GM12892 (cell line): ENCODE measurements around the gene PRR16.

Experiments
- POLR2A ChIP-seq: IDR thresholded peaks from 2 replicates; pipeline ENCODE4 v1.6.1; 2011; ENCODE audit warnings: low read depth, low read length, control low read depth
- POLR2AphosphoS5 ChIP-seq: IDR thresholded peaks from 2 replicates; pipeline ENCODE4 v1.6.1; 2011; ENCODE audit warnings: low read depth, low read length, control low read depth
- TAF1 ChIP-seq: IDR thresholded peaks from 2 replicates; pipeline ENCODE4 v1.6.1; 2011; ENCODE audit warnings: low read depth, mild to moderate bottlenecking, control low read depth, low read length, borderline replicate concordance

GRCh38 chr5:120644516-120644915 lies 180.4 kb downstream of the PRR16 start:
- no peak for TF ChIP-seq POLR2AphosphoS5
- no peak for TF ChIP-seq POLR2A
- TF ChIP-seq TAF1, result no peak
